SK-N-SH (cell line): ENCODE measurements around the gene ART4.

Experiments used
- EP300 ChIP-seq, 2 experiments: IDR thresholded peaks; 2 replicates each; pipeline versions ENCODE4 v1.4.0 to v1.6.1; 2012; ENCODE audit warnings: borderline replicate concordance in 1 of 2, low read depth in 1 of 2, low read length in 1 of 2
- EZH2phosphoT487 ChIP-seq: fragments of 200-600 bp; sonication (generic); IDR thresholded peaks from 2 replicates; pipeline ENCODE4 v1.6.1; 2017; ENCODE audit warnings: low read depth, mixed run types, mild to moderate bottlenecking, antibody characterized with exemption, moderate library complexity, borderline replicate concordance
- GABPA ChIP-seq: IDR thresholded peaks from 2 replicates; pipeline ENCODE4 v1.4.0; 2012; ENCODE audit warnings: low read depth, mild to moderate bottlenecking
- MEF2A ChIP-seq: IDR thresholded peaks from 2 replicates; pipeline ENCODE4 v1.4.0; 2012; ENCODE audit warnings: low read depth, borderline replicate concordance
- MXI1 ChIP-seq: IDR thresholded peaks from 2 replicates; pipeline ENCODE4 v1.6.1; 2012; ENCODE audit warnings: mild to moderate bottlenecking, low read depth, low read length, improper control_type of control experiment
- NRF1 ChIP-seq: IDR thresholded peaks from 2 replicates; pipeline ENCODE4 v1.6.1; 2012; ENCODE audit warnings: low read depth, mild to moderate bottlenecking, low read length
- POLR2AphosphoS5 ChIP-seq: IDR thresholded peaks from 2 replicates; pipeline ENCODE4 v1.6.1; 2012; ENCODE audit warnings: low read depth, low read length
- RAD21 ChIP-seq: IDR thresholded peaks from 2 replicates; pipeline ENCODE4 v1.6.1; 2012; ENCODE audit warnings: mild to moderate bottlenecking, low read length
- SIN3A ChIP-seq: IDR thresholded peaks from 2 replicates; pipeline ENCODE4 v1.6.1; 2012; ENCODE audit warnings: low read depth, mild to moderate bottlenecking, low read length, moderate library complexity, borderline replicate concordance
- TCF12 ChIP-seq: IDR thresholded peaks from 2 replicates; pipeline ENCODE4 v1.4.0; 2012
- YY1 ChIP-seq: IDR thresholded peaks from 2 replicates; pipeline ENCODE4 v1.4.0; 2012; ENCODE audit warnings: low read depth, mild to moderate bottlenecking
- TF ChIP-seq, protein P1 (sequence below): fragments of 200-600 bp; sonication (generic); IDR thresholded peaks from 2 replicates; pipeline ENCODE4 v1.6.1; 2017; ENCODE audit warnings: antibody characterized with exemption, mild to moderate bottlenecking, moderate library complexity
- TF ChIP-seq, protein P2 (sequence below): fragments of 150-350 bp; IDR thresholded peaks from 2 replicates; pipeline ENCODE4 v1.6.1; 2017; ENCODE audit warnings: antibody characterized with exemption, low read length, low read depth, borderline replicate concordance
- TF ChIP-seq, protein P3 (sequence below): IDR thresholded peaks from 2 replicates; pipeline ENCODE4 v1.4.0; 2012; ENCODE audit warnings: low read depth

DNA sequence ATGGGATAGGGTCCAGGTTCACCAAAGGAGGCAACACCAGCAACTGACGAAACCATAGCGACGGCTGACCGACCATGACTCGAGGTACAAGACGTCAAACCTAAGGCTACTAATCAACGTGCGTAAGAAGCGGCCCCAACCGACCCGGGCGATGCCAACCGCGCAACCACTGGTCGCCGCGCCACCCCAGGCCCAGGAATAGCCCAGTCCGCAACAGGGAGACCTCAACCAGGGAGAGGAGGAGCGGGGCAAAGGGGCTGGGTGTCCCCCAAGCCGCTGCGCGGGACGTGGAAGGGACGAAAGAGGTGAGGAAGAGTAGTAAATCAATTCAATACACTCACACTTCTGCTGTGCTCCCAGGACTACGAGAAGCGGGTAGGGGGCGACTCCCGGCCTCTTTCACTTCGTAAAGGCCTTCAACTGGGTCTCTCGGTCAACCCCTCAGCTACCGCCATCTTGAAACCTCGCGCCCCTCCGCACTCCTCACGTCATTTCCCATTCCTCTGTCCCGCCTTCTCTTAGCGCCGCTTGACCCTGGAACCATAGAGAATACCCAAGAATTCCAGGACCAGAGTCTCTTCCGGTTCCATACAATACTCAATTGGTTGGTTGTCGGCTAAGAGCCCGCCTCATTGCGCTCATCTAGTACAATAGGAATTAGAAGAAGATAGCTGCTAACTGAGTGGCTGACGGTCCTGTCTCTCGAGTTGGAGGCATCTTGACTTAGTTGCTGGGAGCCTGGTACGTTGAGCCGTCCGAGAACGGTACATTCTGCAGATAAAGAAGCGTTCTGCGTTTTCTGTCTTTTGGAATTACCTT lies 40.1 kb downstream of the ART4 start, which contains the start of the genes C12orf60 and WBP11:
- TF ChIP-seq, protein P1, sequence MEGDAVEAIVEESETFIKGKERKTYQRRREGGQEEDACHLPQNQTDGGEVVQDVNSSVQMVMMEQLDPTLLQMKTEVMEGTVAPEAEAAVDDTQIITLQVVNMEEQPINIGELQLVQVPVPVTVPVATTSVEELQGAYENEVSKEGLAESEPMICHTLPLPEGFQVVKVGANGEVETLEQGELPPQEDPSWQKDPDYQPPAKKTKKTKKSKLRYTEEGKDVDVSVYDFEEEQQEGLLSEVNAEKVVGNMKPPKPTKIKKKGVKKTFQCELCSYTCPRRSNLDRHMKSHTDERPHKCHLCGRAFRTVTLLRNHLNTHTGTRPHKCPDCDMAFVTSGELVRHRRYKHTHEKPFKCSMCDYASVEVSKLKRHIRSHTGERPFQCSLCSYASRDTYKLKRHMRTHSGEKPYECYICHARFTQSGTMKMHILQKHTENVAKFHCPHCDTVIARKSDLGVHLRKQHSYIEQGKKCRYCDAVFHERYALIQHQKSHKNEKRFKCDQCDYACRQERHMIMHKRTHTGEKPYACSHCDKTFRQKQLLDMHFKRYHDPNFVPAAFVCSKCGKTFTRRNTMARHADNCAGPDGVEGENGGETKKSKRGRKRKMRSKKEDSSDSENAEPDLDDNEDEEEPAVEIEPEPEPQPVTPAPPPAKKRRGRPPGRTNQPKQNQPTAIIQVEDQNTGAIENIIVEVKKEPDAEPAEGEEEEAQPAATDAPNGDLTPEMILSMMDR: no peak
- TF ChIP-seq, protein P2, sequence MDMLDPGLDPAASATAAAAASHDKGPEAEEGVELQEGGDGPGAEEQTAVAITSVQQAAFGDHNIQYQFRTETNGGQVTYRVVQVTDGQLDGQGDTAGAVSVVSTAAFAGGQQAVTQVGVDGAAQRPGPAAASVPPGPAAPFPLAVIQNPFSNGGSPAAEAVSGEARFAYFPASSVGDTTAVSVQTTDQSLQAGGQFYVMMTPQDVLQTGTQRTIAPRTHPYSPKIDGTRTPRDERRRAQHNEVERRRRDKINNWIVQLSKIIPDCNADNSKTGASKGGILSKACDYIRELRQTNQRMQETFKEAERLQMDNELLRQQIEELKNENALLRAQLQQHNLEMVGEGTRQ: no peak
- TF ChIP-seq EZH2phosphoT487: no peak
- TF ChIP-seq POLR2AphosphoS5: peak; percentile 97
- TF ChIP-seq GABPA: peak; percentile 95
- peak; percentile 95 for TF ChIP-seq YY1
- TF ChIP-seq NRF1: no peak
- no peak for TF ChIP-seq MEF2A
- TF ChIP-seq SIN3A: peak; percentile 83
- TF ChIP-seq EP300 (IDR thresholded peaks at IDR 0.05; ENCODE audit: borderline replicate concordance in 1 of 2, low read depth in 1 of 2, low read length in 1 of 2): peak in 1 of 2 experiments; percentile 19; a peak in 1 of 4 replicates
- TF ChIP-seq MXI1: peak; percentile 77
- TF ChIP-seq, protein P3, sequence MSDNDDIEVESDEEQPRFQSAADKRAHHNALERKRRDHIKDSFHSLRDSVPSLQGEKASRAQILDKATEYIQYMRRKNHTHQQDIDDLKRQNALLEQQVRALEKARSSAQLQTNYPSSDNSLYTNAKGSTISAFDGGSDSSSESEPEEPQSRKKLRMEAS: peak; percentile 60; the same call in 1 of the 2 replicates
- no peak for TF ChIP-seq RAD21
- TF ChIP-seq TCF12: no peak
